ENCODE data around the gene KATNAL2.

Gene KATNAL2

GRCh38 chr18:47036298-47036874 lies 119.0 kb downstream of the KATNAL2 start:
- no peak for DNase-seq

DNA sequence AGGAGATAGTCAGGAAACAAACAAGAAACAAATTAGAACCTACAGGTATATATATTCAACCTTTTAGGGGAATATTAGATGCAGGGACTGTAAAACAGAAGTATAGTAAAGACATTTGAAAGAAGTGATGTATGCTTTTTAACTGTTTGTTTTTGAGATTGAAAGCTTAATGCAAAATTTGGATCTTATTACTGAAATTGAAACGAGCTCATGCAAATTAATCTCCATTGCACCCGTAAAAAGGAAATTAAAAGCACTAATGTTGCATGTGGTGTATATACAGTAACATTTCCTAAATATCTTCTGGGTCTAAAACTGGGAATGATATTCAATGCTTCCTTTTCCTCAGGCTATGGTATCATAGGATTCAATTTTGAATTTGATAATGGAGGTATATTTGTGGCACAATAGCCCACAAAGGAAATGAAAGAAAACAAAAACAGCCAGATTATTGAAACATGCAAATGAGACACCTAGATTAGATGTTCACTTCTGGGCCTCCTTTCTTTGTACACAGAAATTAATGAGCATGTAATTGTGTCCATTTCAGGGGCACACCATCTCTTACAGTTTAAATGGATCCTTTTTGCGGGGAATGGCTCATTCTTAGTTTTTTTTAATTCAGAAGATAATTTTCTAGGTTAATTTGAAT lies 119.7 kb downstream of the KATNAL2 start:
- no peak for DNase-seq

DNA sequence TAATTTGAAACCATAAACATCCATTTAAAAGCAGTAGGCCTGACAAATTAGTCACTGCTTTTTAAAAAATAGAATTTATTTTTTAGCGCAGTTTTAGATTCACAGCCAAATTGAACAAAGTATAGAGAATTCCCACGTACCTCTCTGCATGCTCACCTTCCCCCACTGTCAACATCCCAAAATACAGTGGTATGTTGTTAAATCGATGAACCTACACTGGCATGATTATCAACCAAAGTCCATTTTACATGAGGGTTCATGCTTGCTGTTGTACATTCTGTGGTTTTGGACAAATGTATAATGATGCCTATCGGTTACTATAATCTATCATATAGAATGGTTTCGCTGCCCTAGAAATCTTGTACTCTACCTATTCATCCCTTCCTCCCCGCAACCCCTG lies 123.6 kb downstream of the KATNAL2 start:
- no peak for DNase-seq

DNA sequence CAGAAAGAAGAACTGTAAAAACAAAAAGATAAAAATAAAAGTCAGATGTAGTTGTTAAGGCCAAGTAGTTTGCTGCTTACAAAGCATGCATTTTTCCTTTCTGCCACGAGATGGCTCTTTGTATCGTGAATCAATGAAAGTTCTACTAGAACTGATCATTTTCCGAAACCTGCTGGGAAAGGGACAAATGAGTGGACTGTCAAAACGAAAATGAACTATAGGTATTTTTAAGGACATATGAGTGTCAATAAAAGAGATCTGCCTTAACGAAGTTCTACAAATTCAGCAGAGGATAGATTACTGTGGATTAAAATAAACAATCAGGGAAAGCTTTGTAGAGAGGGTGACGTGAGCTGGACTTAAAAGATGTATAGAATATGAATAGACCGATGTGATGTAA lies 133.1 kb downstream of the KATNAL2 start:
- peak; percentile 34 for DNase-seq

GRCh38 chr18:47054369-47054768 lies 137.0 kb downstream of the KATNAL2 start:
- no peak for DNase-seq

DNA sequence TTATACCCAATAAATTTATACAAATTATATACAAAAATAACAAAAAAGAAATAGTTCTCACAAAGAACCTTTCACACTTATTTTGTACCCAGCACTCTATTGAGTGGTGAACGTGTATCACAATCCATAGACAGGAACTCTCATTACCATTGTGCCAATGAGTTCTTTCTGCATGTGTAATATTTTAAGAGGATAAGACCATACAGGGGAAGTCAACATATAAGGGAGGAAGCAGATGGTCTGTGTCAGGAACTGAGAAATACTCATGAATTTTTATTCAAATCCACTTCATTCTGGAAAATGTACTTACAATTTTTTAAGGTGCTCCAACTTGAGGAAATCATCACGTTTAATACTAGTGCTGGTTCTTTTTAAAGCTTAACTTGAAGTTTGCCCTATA lies 145.1 kb downstream of the KATNAL2 start:
- no peak for DNase-seq

- DNase-seq, result no peak
These were observed 145.7 kb downstream of the KATNAL2 start for GRCh38 chr18:47063096-47063495.

DNA sequence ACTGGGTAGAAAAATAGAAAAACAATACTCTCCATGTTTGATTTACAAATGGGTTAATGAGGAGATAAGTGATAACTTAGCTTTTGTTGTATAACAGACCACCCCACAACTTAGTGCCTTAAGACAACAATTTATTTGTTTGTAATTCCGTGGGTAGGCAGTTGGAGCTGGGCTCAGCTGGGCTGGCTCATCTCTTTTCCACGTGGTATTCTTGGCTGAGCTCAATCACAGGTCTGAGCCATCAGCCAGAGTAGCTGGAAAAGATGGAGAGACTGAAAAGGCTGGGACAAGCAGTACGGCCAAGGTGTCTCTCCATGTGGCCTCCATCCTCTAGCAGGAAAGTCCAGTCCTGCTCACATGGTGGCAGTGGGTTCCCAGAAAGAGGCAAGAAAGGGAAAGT lies 150.2 kb downstream of the KATNAL2 start:
- no peak for DNase-seq

- DNase-seq, result no peak
These were observed 157.9 kb downstream of the KATNAL2 start for GRCh38 chr18:47075098-47075883.

DNA sequence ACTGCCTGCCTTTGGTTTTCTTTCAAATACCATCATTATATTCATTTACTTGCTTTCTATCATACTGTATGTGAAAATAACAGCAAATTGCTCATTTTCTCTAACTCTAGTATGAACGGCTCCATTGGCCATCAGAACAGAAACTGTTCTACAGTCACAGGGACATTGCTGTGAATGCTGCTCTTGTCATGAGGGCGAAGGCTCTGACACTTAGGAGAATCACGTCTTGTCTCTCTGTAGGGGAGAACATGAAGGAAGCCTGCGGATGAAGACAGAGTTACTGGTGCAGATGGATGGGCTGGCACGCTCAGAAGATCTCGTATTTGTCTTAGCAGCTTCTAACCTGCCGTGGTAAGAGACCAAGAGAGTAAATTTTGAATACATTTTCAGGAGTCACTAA lies 159.7 kb downstream of the KATNAL2 start:
- no peak for DNase-seq

- no peak for DNase-seq
These were observed 163.5 kb downstream of the KATNAL2 start for GRCh38 chr18:47080872-47081271.

GRCh38 chr18:47081578-47081977 lies 164.2 kb downstream of the KATNAL2 start:
- DNase-seq, result no peak

GRCh38 chr18:47087676-47088075 lies 170.3 kb downstream of the KATNAL2 start:
- DNase-seq, result no peak

GRCh38 chr18:47095810-47096209 lies 178.4 kb downstream of the KATNAL2 start:
- DNase-seq, result no peak

GRCh38 chr18:47100212-47100831 lies 182.9 kb downstream of the KATNAL2 start:
- peak; percentile 61 for DNase-seq

GRCh38 chr18:47108373-47108772 lies 191.0 kb downstream of the KATNAL2 start:
- DNase-seq, result no peak

- DNase-seq, result no peak
These were observed 191.6 kb downstream of the KATNAL2 start for GRCh38 chr18:47108998-47109405.

DNA sequence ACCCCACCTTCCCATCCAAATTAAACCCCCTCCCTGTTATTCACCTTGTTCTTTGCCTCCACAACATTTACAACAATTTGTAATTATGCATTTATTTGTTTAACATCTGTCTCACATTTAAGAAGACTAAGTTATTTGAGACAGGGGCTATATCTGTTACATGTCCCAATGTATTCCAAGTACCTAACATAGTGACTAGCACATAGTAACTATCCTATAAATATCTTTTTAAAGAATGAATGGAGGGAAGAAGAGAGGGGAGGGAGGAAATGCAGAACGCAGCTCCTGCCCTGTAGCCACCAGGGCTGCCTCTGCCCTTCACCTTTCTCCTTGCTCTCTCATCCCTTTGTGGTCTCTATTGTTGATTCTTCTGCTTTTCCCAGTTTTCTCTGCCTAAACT lies 192.3 kb downstream of the KATNAL2 start:
- no peak for DNase-seq

GRCh38 chr18:47110492-47111274 lies 193.3 kb downstream of the KATNAL2 start:
- no peak for DNase-seq

GRCh38 chr18:47113796-47114540 lies 196.6 kb downstream of the KATNAL2 start:
- no peak for DNase-seq

DNA sequence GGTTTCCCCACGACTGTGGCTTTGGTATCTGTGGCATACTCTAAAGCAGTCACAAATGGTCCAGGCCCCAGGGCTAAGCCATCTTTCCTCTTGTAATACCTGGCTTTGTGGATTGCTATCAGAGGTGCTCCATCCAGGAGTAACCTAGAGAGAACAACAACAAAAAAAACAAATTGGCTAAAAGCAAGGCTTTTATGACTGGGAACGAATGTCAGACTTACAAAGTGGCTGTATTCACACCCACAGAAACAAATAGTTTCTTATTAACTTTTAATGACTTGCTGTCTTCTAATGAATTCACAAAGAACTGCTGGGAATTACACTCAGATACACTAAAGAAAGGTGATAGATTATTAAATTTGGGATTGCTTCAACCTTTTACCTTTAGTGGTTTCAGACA lies 197.8 kb downstream of the KATNAL2 start:
- DNase-seq, result no peak

DNA sequence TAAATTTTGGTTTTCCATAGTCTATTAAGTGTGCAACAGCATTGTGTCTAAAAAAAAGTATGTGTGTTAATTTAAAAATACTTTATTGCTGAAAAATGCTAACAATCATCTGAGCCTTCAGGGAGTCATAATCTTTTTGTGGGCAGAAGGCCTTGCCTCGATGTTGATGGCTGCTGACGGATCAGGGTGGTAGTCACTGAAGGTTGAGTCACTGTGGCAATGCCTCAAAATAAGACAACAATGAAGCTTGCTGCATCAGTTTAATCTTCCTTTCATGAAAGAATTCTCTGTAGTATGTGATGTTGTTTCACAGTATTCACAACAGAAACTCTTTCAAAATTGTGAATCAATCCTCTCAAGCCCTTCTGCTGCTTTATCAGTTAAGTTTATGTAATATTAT lies 201.6 kb downstream of the KATNAL2 start:
- no peak for DNase-seq

Data from CD4-positive, alpha-beta T cell treated with Interleukin-12 subunit alpha and Interleukin-12 subunit beta, for 1 hour (primary cell).